Hepatocyte (in vitro differentiated cells): ENCODE measurements around the gene AZIN2. TPM values are rescaled to one million over a fixed set of nuclear protein-coding genes. Genes with fewer than 3 reads are reported as not detected.
A peak's percentile ranks its signal among the peaks of the same experiment; 100 is the strongest.

Experiments used
- DNase-seq: peaks from one replicate; pipeline ENCODE4 v3.0.0-alpha.2; 2016; ENCODE audit warnings: low spot score
- H2AFZ ChIP-seq: fragments of 200-600 bp; sonication (generic); 2 replicates; pipeline ENCODE4 v1.6.0; 2016; ENCODE audit warnings: antibody characterized with exemption, mild to moderate bottlenecking
- H3K27ac ChIP-seq: fragments of 200-600 bp; sonication (generic); 2 replicates; pipeline ENCODE4 v1.5.1; 2016; ENCODE audit warnings: mild to moderate bottlenecking
- H3K27me3 ChIP-seq: fragments of 200-600 bp; sonication (generic); 2 replicates; pipeline ENCODE4 v1.6.1; 2016
- H3K36me3 ChIP-seq: fragments of 200-600 bp; sonication (generic); replicated peaks from 2 replicates; pipeline ENCODE4 v1.5.1; 2016; ENCODE audit warnings: low read depth; ENCODE audit not compliant: insufficient read depth
- H3K4me1 ChIP-seq: fragments of 200-600 bp; sonication (generic); 2 replicates; pipeline ENCODE4 v1.5.1; 2016; ENCODE audit warnings: mild to moderate bottlenecking, moderate library complexity; ENCODE audit not compliant: insufficient read depth
- H3K4me2 ChIP-seq: fragments of 200-600 bp; sonication (generic); 2 replicates; pipeline ENCODE4 v1.6.0; 2016
- H3K4me3 ChIP-seq: fragments of 200-600 bp; sonication (generic); 2 replicates; pipeline ENCODE4 v1.5.1; 2016; ENCODE audit warnings: mild to moderate bottlenecking
- H3K79me2 ChIP-seq: fragments of 200-600 bp; sonication (generic); 2 replicates; pipeline ENCODE4 v1.6.0; 2017; ENCODE audit warnings: mild to moderate bottlenecking
- H3K9me2 ChIP-seq: fragments of 200-600 bp; sonication (generic); replicated peaks from 2 replicates; pipeline ENCODE4 v1.6.0; 2017; ENCODE audit warnings: mild to moderate bottlenecking; ENCODE audit not compliant: insufficient read depth
- H3K9me3 ChIP-seq: fragments of 200-600 bp; sonication (generic); 2 replicates; pipeline ENCODE4 v1.5.1; 2016; ENCODE audit warnings: low read depth, mild to moderate bottlenecking
- H4K20me1 ChIP-seq: fragments of 200-600 bp; sonication (generic); 2 replicates; pipeline ENCODE4 v1.6.0; 2016; ENCODE audit warnings: mild to moderate bottlenecking; ENCODE audit not compliant: insufficient read depth, poor library complexity, severe bottlenecking
- EZH2 ChIP-seq: fragments of 200-600 bp; sonication (generic); IDR thresholded peaks from 2 replicates; pipeline ENCODE4 v1.6.1; 2016; ENCODE audit warnings: antibody characterized with exemption, mild to moderate bottlenecking, borderline replicate concordance
- EZH2phosphoT487 ChIP-seq: fragments of 200-600 bp; sonication (generic); IDR thresholded peaks from one replicate; pipeline ENCODE4 v1.6.1; 2018; ENCODE audit warnings: antibody characterized with exemption, mild to moderate bottlenecking, low read depth, moderate library complexity; ENCODE audit not compliant: unreplicated experiment, severe bottlenecking
- WGBS: methylation state at CpG from one replicate; pipeline ENCODE4 v1.1.6; 2016; ENCODE audit warnings: low lambda C conversion rate; ENCODE audit errors: missing lambda C conversion rate; 5-methylcytosine and 5-hydroxymethylcytosine counted together
- polyA plus RNA-seq: library from polyadenylated mRNA; unstranded; fragments of >200 nt; fragmentation: Nextera tagmentation; extraction: Ambion mirVana; gene quantifications from 2 replicates; pipeline ENCODE4 v1.2.1, GENCODE V29; 2016
- total RNA-seq: library from RNA; depleted of rRNA; stranded (reverse); fragments of >200 nt; gene quantifications from 2 replicates; pipeline ENCODE4 v1.2.3, GENCODE V29; 2014
- TF ChIP-seq, protein P1 (sequence below): fragments of 200-600 bp; sonication (generic); IDR thresholded peaks from 2 replicates; pipeline ENCODE4 v1.5.1; 2016; ENCODE audit warnings: antibody characterized with exemption, mild to moderate bottlenecking; ENCODE audit not compliant: poor library complexity

Gene AZIN2
- total and polyA plus RNA-seq, 2 experiments from 2014 or later: 1.8 to 2.8 TPM

DNA sequence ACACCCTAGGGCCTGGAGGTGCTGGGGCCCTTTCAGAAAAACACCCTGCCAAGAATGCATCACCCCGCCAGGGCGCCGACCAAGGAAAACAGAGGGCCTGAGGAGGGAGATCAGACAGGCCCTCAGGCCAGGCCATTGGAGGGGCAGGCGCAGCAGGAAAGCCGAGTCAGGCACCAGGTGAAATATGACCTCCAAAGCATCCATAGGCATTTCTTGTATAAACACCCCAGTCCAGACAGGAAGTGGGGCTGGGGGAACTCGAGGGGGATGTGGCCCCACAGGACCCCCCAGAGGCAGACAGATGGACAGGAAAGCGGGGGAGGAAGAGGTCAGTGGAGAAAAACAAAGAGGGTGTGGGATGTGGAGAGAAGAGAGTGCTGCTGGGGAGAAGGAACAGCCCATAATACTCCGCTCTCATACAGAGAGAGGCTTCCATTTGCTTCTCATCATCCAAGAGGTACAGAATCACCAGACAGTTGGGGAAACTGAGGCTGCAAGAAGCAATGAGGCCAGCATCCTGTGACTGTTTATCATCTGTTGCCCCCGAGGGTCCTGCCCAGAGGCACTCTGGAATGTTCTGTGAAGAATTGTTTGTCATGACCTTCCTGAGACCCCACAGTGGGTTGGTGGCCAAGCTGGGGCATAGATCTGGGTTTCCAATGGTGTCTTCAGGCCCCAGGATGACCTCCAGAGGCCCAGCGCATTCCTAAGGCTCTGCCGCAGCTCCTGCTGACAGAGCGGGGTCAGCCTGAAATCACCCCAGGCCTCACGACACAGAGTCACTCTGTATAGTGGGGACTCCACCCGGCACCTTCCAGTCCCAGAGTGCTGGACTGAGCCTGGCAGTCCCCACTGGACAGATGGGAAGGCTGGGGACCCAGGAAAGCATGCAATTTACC, 82.9 kb downstream of the AZIN2 start:
- no peak for DNase-seq
- H3K27ac ChIP-seq: peak overlapping the region; percentile 34
- TF ChIP-seq, protein P1, sequence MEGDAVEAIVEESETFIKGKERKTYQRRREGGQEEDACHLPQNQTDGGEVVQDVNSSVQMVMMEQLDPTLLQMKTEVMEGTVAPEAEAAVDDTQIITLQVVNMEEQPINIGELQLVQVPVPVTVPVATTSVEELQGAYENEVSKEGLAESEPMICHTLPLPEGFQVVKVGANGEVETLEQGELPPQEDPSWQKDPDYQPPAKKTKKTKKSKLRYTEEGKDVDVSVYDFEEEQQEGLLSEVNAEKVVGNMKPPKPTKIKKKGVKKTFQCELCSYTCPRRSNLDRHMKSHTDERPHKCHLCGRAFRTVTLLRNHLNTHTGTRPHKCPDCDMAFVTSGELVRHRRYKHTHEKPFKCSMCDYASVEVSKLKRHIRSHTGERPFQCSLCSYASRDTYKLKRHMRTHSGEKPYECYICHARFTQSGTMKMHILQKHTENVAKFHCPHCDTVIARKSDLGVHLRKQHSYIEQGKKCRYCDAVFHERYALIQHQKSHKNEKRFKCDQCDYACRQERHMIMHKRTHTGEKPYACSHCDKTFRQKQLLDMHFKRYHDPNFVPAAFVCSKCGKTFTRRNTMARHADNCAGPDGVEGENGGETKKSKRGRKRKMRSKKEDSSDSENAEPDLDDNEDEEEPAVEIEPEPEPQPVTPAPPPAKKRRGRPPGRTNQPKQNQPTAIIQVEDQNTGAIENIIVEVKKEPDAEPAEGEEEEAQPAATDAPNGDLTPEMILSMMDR: no peak
- TF ChIP-seq EZH2phosphoT487 (no peak), EZH2 (no peak)
- H3K4me3 ChIP-seq: no peak overlapping the region
- no peak overlapping the region for H3K4me2 ChIP-seq
- 65% methylated on average over 13 of the region's 14 CpGs for WGBS
- H3K9me3 ChIP-seq: no peaks in the 10 kb centered on the region
- H3K79me2 ChIP-seq: no peaks in the 10 kb centered on the region
- no peaks in the 10 kb centered on the region for H3K27me3 ChIP-seq
- H2AFZ ChIP-seq: no peak overlapping the region
- H3K9me2 ChIP-seq: no peaks in the 10 kb centered on the region
- H3K4me1 ChIP-seq: peaks cover 17% of the 10 kb centered on the region
- H4K20me1 ChIP-seq: no peaks in the 10 kb centered on the region
- H3K36me3 ChIP-seq: no peaks in the 10 kb centered on the region

- no peaks in the 10 kb centered on the region for H3K9me2 ChIP-seq
- H3K27me3 ChIP-seq: no peaks in the 10 kb centered on the region
- no peak overlapping the region for H3K27ac ChIP-seq
- no peak for DNase-seq
- no peak overlapping the region for H2AFZ ChIP-seq
- H3K4me3 ChIP-seq: no peak overlapping the region
- no peaks in the 10 kb centered on the region for H3K36me3 ChIP-seq
- WGBS: 89% methylated on average over 13 of the region's 21 CpGs
- H3K79me2 ChIP-seq: no peaks in the 10 kb centered on the region
- H3K4me2 ChIP-seq: no peak overlapping the region
- H3K4me1 ChIP-seq: peaks cover 17% of the 10 kb centered on the region
- H3K9me3 ChIP-seq: no peaks in the 10 kb centered on the region
- TF ChIP-seq, protein P1: no peak
- no peak for TF ChIP-seq EZH2phosphoT487
- no peak for TF ChIP-seq EZH2
- no peaks in the 10 kb centered on the region for H4K20me1 ChIP-seq
Observed at GRCh38 chr1:33165209-33165608, 84.3 kb downstream of the AZIN2 start.

GRCh38 chr1:33165809-33166208, 84.9 kb downstream of the AZIN2 start:
- WGBS: 96% methylated on average over 6 of the region's 6 CpGs
- no peak overlapping the region for H3K4me2 ChIP-seq
- no peak overlapping the region for H3K4me3 ChIP-seq
- no peaks in the 10 kb centered on the region for H4K20me1 ChIP-seq
- H3K9me2 ChIP-seq: no peaks in the 10 kb centered on the region
- H3K4me1 ChIP-seq: peaks cover 16% of the 10 kb centered on the region
- no peaks in the 10 kb centered on the region for H3K79me2 ChIP-seq
- H2AFZ ChIP-seq: no peak overlapping the region
- no peaks in the 10 kb centered on the region for H3K36me3 ChIP-seq
- no peak overlapping the region for H3K27ac ChIP-seq
- TF ChIP-seq EZH2 (no peak), EZH2phosphoT487 (no peak)
- TF ChIP-seq, protein P1: no peak
- H3K27me3 ChIP-seq: no peaks in the 10 kb centered on the region
- H3K9me3 ChIP-seq: no peaks in the 10 kb centered on the region
- no peak for DNase-seq
